ENCODE measurements around the gene ANKRD39. TPM values are rescaled to one million over a fixed set of nuclear protein-coding genes. Genes with fewer than 3 reads are reported as not detected.

ANKRD39 gene
- total and polyA plus RNA-seq, 10 of the 15 experiments (the other 5 are each of a cell fraction or from before 2014, with no cell fraction given) = 7.4 to 36.2 (median 23.7) TPM

- TF ChIP-seq CUX1 (IDR thresholded peaks at IDR 0.05; ENCODE audit: insufficient replicate concordance, low read depth, low read length) (no peak), SMAD5 (IDR thresholded peaks at IDR 0.05; ENCODE audit: low read depth) (no peak), ZNF592 (IDR thresholded peaks at IDR 0.05) (no peak), SREBF1 (IDR thresholded peaks at IDR 0.05; ENCODE audit: low read length) (no peak), PAX5 (IDR thresholded peaks at IDR 0.05; ENCODE audit: borderline replicate concordance, low read depth, low read length) (no peak), FOS (IDR thresholded peaks at IDR 0.05; ENCODE audit: borderline replicate concordance, extremely low read depth, insufficient read length) (no peak), NR2C1 (IDR thresholded peaks at IDR 0.05) (no peak), FOXM1 (IDR thresholded peaks at IDR 0.05; ENCODE audit: low read depth, low read length) (no peak), SIX5 (IDR thresholded peaks at IDR 0.05; ENCODE audit: low read depth, low read length, severe bottlenecking) (no peak)
Observed at GRCh38 chr2:96844405-96844808, 13.4 kb downstream of the ANKRD39 start (continued).

Measured in GM12878 (cell line).